A549 treated with CpdA at 1 μM for 4 hours (cell line): ENCODE data around the gene CCP110. TPM values are rescaled to one million over a fixed set of nuclear protein-coding genes. Genes with fewer than 3 reads are reported as not detected.

Experiments used
- total RNA-seq: library from RNA; stranded (reverse); fragments of 200-300 nt; extraction: Qiagen RNA extraction; gene quantifications from 5 replicates; pipeline ENCODE4 v1.2.3, GENCODE V29; 2022; ENCODE audit warnings: low read depth

Gene CCP110
- 8.7 to 12.4 TPM (median 11.0 TPM) in 5 replicates for total RNA-seq

GRCh38 chr16:19523559-19524355 lies at the start of gene CCP110:
CCP110 (plus strand) TSS chr16:19523942; CDS start chr16:19527882, 3,940 bp downstream.

GRCh38 chr16:19521471-19522396 lies 2.0 kb upstream of the CCP110 start, which contains the start of gene GDE1:
GDE1 (minus strand) TSS chr16:19522098; CDS start chr16:19521964, 134 bp downstream.

GRCh38 chr16:19555186-19555937 lies 31.6 kb downstream of the CCP110 start, which contains the start of gene VPS35L:
VPS35L (plus strand) TSS chr16:19555703; CDS start chr16:19555730, 27 bp downstream.

Other genes with a start within 250 kb of the CCP110 start
- gene CLEC19A, start 238.2 kb upstream of the CCP110 start, total RNA-seq, result 0.06 to 0.16 TPM (median 0.13 TPM) in 4 of 5 replicates, not detected in the other
- gene TMC5, start 106.1 kb upstream of the CCP110 start, total RNA-seq, result 6.1 to 9.3 TPM (median 7.5 TPM) in 5 replicates
- 82.3 to 98.2 TPM (median 88.5 TPM) in 5 replicates for gene GDE1, start 1.8 kb upstream of the CCP110 start, total RNA-seq
- 30.1 to 33.1 TPM (median 31.6 TPM) in 5 replicates for gene VPS35L, start 31.8 kb downstream of the CCP110 start, total RNA-seq
- gene KNOP1, start 194.3 kb downstream of the CCP110 start, total RNA-seq, result 35.8 to 47.9 TPM (median 41.2 TPM) in 5 replicates
- 7.0 to 11.0 TPM (median 9.3 TPM) in 5 replicates for gene IQCK, start 194.3 kb downstream of the CCP110 start, total RNA-seq